Suprapubic skin (tissue), 4 donors: ENCODE results near the gene PTGER2. TPM values are rescaled to one million over a fixed set of nuclear protein-coding genes. Genes with fewer than 3 reads are reported as not detected.

ENCODE experiments used
- DNase-seq, 2 donors: peaks; one replicate each; pipeline ENCODE4 v3.0.0-alpha.2; 2019; ENCODE audit warnings: low spot score in 2 of 2
- H3K27ac ChIP-seq: fragments of 200-600 bp; sonication (generic); one replicate; pipeline ENCODE4 v1.5.1; 2019
- H3K27me3 ChIP-seq: fragments of 200-600 bp; sonication (generic); one replicate; pipeline ENCODE4 v1.5.1; 2019
- H3K36me3 ChIP-seq: fragments of 200-600 bp; sonication (generic); one replicate; pipeline ENCODE4 v1.5.1; 2019
- H3K4me1 ChIP-seq: fragments of 200-600 bp; sonication (generic); one replicate; pipeline ENCODE4 v1.5.1; 2019
- H3K4me3 ChIP-seq: fragments of 200-600 bp; sonication (generic); one replicate; pipeline ENCODE4 v1.5.1; 2019; ENCODE audit warnings: mild to moderate bottlenecking
- H3K9me3 ChIP-seq: fragments of 200-600 bp; sonication (generic); one replicate; pipeline ENCODE4 v1.5.1; 2019
- CTCF ChIP-seq, 2 donors: fragments of 200-600 bp in 1 of 2; fragments of 450-650 bp in 1 of 2; sonication (generic) in 1 of 2; IDR thresholded peaks; one replicate each; pipeline ENCODE4 v1.5.1; 2016 to 2019; ENCODE audit warnings: antibody characterized with exemption in 2 of 2, mild to moderate bottlenecking in 1 of 2, moderate library complexity in 1 of 2
- EP300 ChIP-seq: sonication (generic); formaldehyde crosslinking; IDR thresholded peaks from one replicate; pipeline ENCODE4 v1.6.1; 2017; ENCODE audit warnings: antibody characterized with exemption
- POLR2A ChIP-seq, 2 donors: fragments of 450-650 bp; IDR thresholded peaks; one replicate each; pipeline ENCODE4 v1.6.1; 2017; ENCODE audit warnings: antibody characterized with exemption in 2 of 2, mild to moderate bottlenecking in 2 of 2, moderate library complexity in 2 of 2
- POLR2AphosphoS5 ChIP-seq, 3 donors: sonication (generic); formaldehyde crosslinking; IDR thresholded peaks; one replicate each; pipeline ENCODE4 v1.6.1; 2017; ENCODE audit warnings: antibody characterized with exemption in 3 of 3
- WGBS: methylation state at CpG from one replicate; pipeline ENCODE4 v1.1.5; 2018; 5-methylcytosine and 5-hydroxymethylcytosine counted together
- total RNA-seq, 4 donors: library from RNA; depleted of rRNA; stranded (reverse); fragments of >200 nt; gene quantifications; one replicate each; pipeline ENCODE4 v1.1.0, GENCODE V29; 2016

PTGER2 gene
- total RNA-seq, 4 donors from 2014 or later: 0.49 to 1.0 (median 0.68) TPM

- Histone ChIP-seq H3K27me3 (no peaks in the 10 kb centered on the region), H3K9me3 (no peaks in the 10 kb centered on the region), H3K27ac (no peak overlapping the region), H3K4me3 (no peak overlapping the region), H3K4me1 (peaks cover 11% of the 10 kb centered on the region), H3K36me3 (no peaks in the 10 kb centered on the region)
- no peak for DNase-seq
- 76% methylated on average over 6 of the region's 6 CpGs for WGBS
- no peak for TF ChIP-seq EP300
- no peak for TF ChIP-seq POLR2AphosphoS5 (IDR thresholded peaks at IDR 0.05)
- TF ChIP-seq POLR2A (IDR thresholded peaks at IDR 0.05): no peak
- no peak for TF ChIP-seq CTCF (IDR thresholded peaks at IDR 0.05)
These were observed 15.7 kb downstream of the PTGER2 start for GRCh38 chr14:52329678-52330369.

- H3K27me3 ChIP-seq: no peaks in the 10 kb centered on the region
- H3K4me3 ChIP-seq: no peak overlapping the region
- no peaks in the 10 kb centered on the region for H3K4me1 ChIP-seq
- TF ChIP-seq CTCF (IDR thresholded peaks at IDR 0.05) (no peak), EP300 (no peak), POLR2AphosphoS5 (IDR thresholded peaks at IDR 0.05) (no peak), POLR2A (IDR thresholded peaks at IDR 0.05) (no peak)
- 88% methylated on average over 3 of the region's 3 CpGs for WGBS
- no peak overlapping the region for H3K27ac ChIP-seq
- no peaks in the 10 kb centered on the region for H3K36me3 ChIP-seq
- no peak for DNase-seq
- no peaks in the 10 kb centered on the region for H3K9me3 ChIP-seq
These were observed 18.2 kb downstream of the PTGER2 start for GRCh38 chr14:52332269-52332668.

- no peak overlapping the region for H3K4me3 ChIP-seq
- H3K36me3 ChIP-seq: no peaks in the 10 kb centered on the region
- no peak overlapping the region for H3K27ac ChIP-seq
- WGBS: 75% methylated on average over 5 of the region's 5 CpGs
- no peaks in the 10 kb centered on the region for H3K4me1 ChIP-seq
- TF ChIP-seq POLR2A (IDR thresholded peaks at IDR 0.05): no peak
- no peak for TF ChIP-seq POLR2AphosphoS5 (IDR thresholded peaks at IDR 0.05)
- no peak for TF ChIP-seq EP300
- TF ChIP-seq CTCF (IDR thresholded peaks at IDR 0.05): no peak
- no peak for DNase-seq
- no peaks in the 10 kb centered on the region for H3K27me3 ChIP-seq
- no peaks in the 10 kb centered on the region for H3K9me3 ChIP-seq
These were observed 19.0 kb downstream of the PTGER2 start for GRCh38 chr14:52333108-52333507.

GRCh38 chr14:52333823-52334657 lies 19.9 kb downstream of the PTGER2 start:
- Histone ChIP-seq H3K4me1 (no peaks in the 10 kb centered on the region), H3K27me3 (no peaks in the 10 kb centered on the region), H3K4me3 (no peak overlapping the region), H3K36me3 (no peaks in the 10 kb centered on the region), H3K9me3 (no peaks in the 10 kb centered on the region), H3K27ac (no peak overlapping the region)
- no peak for DNase-seq
- TF ChIP-seq CTCF (IDR thresholded peaks at IDR 0.05): no peak
- TF ChIP-seq EP300: no peak
- no peak for TF ChIP-seq POLR2AphosphoS5 (IDR thresholded peaks at IDR 0.05)
- TF ChIP-seq POLR2A (IDR thresholded peaks at IDR 0.05): no peak
- 86% methylated on average over 8 of the region's 8 CpGs for WGBS

GRCh38 chr14:52336241-52336640 lies 22.1 kb downstream of the PTGER2 start:
- Histone ChIP-seq H3K4me1 (no peaks in the 10 kb centered on the region), H3K27me3 (no peaks in the 10 kb centered on the region), H3K4me3 (no peak overlapping the region), H3K9me3 (no peaks in the 10 kb centered on the region), H3K27ac (no peak overlapping the region), H3K36me3 (no peaks in the 10 kb centered on the region)
- no peak for TF ChIP-seq POLR2AphosphoS5 (IDR thresholded peaks at IDR 0.05)
- no peak for TF ChIP-seq CTCF (IDR thresholded peaks at IDR 0.05)
- TF ChIP-seq POLR2A (IDR thresholded peaks at IDR 0.05): no peak
- no peak for TF ChIP-seq EP300
- DNase-seq: no peak
- 83% methylated on average over 2 of the region's 2 CpGs for WGBS
